Suprapubic skin (tissue), 4 donors: ENCODE results near the gene TMEM138. TPM values are rescaled to one million over a fixed set of nuclear protein-coding genes. Genes with fewer than 3 reads are reported as not detected.

Experiments used
- DNase-seq, 2 donors: peaks; one replicate each; pipeline ENCODE4 v3.0.0-alpha.2; 2019; ENCODE audit warnings: low spot score in 2 of 2
- H3K27ac ChIP-seq: fragments of 200-600 bp; sonication (generic); one replicate; pipeline ENCODE4 v1.5.1; 2019
- H3K27me3 ChIP-seq: fragments of 200-600 bp; sonication (generic); one replicate; pipeline ENCODE4 v1.5.1; 2019
- H3K36me3 ChIP-seq: fragments of 200-600 bp; sonication (generic); one replicate; pipeline ENCODE4 v1.5.1; 2019
- H3K4me1 ChIP-seq: fragments of 200-600 bp; sonication (generic); one replicate; pipeline ENCODE4 v1.5.1; 2019
- H3K4me3 ChIP-seq: fragments of 200-600 bp; sonication (generic); one replicate; pipeline ENCODE4 v1.5.1; 2019; ENCODE audit warnings: mild to moderate bottlenecking
- H3K9me3 ChIP-seq: fragments of 200-600 bp; sonication (generic); one replicate; pipeline ENCODE4 v1.5.1; 2019
- CTCF ChIP-seq, 2 donors: fragments of 200-600 bp in 1 of 2; fragments of 450-650 bp in 1 of 2; sonication (generic) in 1 of 2; IDR thresholded peaks; one replicate each; pipeline ENCODE4 v1.5.1; 2016 to 2019; ENCODE audit warnings: antibody characterized with exemption in 2 of 2, mild to moderate bottlenecking in 1 of 2, moderate library complexity in 1 of 2
- EP300 ChIP-seq: sonication (generic); formaldehyde crosslinking; IDR thresholded peaks from one replicate; pipeline ENCODE4 v1.6.1; 2017; ENCODE audit warnings: antibody characterized with exemption
- POLR2A ChIP-seq, 2 donors: fragments of 450-650 bp; IDR thresholded peaks; one replicate each; pipeline ENCODE4 v1.6.1; 2017; ENCODE audit warnings: antibody characterized with exemption in 2 of 2, mild to moderate bottlenecking in 2 of 2, moderate library complexity in 2 of 2
- POLR2AphosphoS5 ChIP-seq, 3 donors: sonication (generic); formaldehyde crosslinking; IDR thresholded peaks; one replicate each; pipeline ENCODE4 v1.6.1; 2017; ENCODE audit warnings: antibody characterized with exemption in 3 of 3
- WGBS: methylation state at CpG from one replicate; pipeline ENCODE4 v1.1.5; 2018; 5-methylcytosine and 5-hydroxymethylcytosine counted together
- total RNA-seq, 4 donors: library from RNA; depleted of rRNA; stranded (reverse); fragments of >200 nt; gene quantifications; one replicate each; pipeline ENCODE4 v1.1.0, GENCODE V29; 2016

Gene TMEM138
- total RNA-seq, 4 donors from 2014 or later = 22.3 to 43.5 (median 34.2) TPM

DNA sequence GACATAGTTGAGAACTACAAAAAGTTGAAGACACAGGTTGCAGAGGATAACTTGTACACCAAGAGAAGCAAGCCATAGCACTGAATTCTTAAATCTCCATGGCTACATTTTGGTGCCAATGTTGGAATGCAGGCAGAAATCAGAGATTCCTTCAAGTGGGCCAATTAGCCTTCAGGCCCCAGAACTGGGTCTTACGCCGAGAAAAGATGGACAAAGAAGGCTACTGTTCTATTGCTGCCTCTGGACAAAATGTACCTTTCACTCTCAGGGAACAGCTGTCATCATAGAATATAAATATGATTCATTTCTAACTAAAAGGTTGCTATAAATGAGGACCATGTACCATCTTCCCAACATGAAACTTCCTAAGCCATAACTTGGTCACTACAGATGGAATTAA lies 43.9 kb downstream of the TMEM138 start:
- Histone ChIP-seq H3K4me3 (no peak overlapping the region), H3K4me1 (no peaks in the 10 kb centered on the region), H3K9me3 (no peaks in the 10 kb centered on the region), H3K27ac (no peak overlapping the region), H3K36me3 (peaks cover 85% of the 10 kb centered on the region), H3K27me3 (no peaks in the 10 kb centered on the region)
- no peak for DNase-seq
- WGBS = 68% methylated on average over 2 of the region's 2 CpGs
- no peak for TF ChIP-seq CTCF (IDR thresholded peaks at IDR 0.05)
- no peak for TF ChIP-seq EP300
- TF ChIP-seq POLR2A (IDR thresholded peaks at IDR 0.05) = no peak
- TF ChIP-seq POLR2AphosphoS5 (IDR thresholded peaks at IDR 0.05) = no peak

DNA sequence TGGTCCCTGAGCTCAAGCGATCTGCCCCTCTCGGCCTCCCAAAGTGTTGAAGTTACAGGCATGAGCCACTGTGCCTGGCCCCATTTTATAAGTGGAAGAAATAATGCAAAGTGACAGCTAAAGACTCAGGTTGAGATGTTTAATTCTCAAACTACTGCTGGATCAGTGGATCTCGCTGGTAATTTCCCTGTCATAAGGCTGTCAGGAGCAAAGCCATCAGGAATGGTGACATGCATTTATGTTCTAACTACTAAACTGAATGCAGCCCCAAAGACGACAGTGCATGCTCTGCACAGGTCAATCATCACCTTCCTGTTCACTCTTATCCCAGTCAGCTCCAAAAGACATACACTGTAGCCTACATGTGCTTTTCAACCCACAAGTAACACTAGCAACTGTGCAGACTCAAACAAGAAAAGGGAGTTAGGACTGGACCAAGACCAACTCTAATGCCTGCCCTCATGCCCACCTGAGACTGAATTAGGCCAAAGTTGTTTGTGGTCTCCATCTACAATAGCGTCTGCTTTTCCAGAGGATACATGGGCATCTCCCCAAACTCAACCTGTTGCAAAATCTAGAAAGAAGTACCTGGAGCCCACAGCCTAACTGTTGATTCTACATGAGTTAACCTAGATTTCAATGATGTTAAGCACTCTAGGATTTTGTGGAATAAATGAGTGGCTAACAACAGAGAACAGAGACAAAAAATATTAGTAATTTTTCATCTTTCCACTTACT lies 45.0 kb downstream of the TMEM138 start:
- Histone ChIP-seq H3K4me3 (no peak overlapping the region), H3K4me1 (no peaks in the 10 kb centered on the region), H3K9me3 (no peaks in the 10 kb centered on the region), H3K27ac (peak overlapping the region; percentile 26), H3K27me3 (no peaks in the 10 kb centered on the region), H3K36me3 (peaks cover 96% of the 10 kb centered on the region)
- no peak for DNase-seq
- TF ChIP-seq EP300 (no peak), POLR2AphosphoS5 (IDR thresholded peaks at IDR 0.05) (no peak), CTCF (IDR thresholded peaks at IDR 0.05) (no peak), POLR2A (IDR thresholded peaks at IDR 0.05) (no peak)
- WGBS = 94% methylated on average over 5 of the region's 5 CpGs

DNA sequence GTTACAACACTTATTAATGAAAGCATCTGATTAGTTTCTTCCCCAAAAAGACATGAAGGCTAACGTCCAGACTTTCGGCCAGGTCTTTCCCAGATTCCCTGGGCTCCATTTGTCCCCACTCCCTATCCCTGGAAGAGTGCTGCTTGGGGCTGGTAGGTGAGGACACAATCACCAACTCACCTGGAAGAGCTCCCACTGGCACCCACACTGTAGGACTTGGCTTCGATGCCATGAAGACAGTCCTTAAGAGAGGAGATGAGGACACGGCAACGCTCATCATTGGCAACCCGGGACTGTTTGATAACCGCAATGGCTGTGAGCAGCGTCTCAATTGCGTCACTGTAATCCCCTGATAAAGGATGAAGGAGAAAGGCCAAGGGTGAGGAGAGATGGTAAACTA lies 49.4 kb downstream of the TMEM138 start:
- no peak overlapping the region for H3K4me3 ChIP-seq
- no peak for DNase-seq
- no peaks in the 10 kb centered on the region for H3K4me1 ChIP-seq
- WGBS = 85% methylated on average over 9 of the region's 9 CpGs
- H3K36me3 ChIP-seq = peaks cover 100% of the 10 kb centered on the region
- no peaks in the 10 kb centered on the region for H3K9me3 ChIP-seq
- no peak overlapping the region for H3K27ac ChIP-seq
- no peaks in the 10 kb centered on the region for H3K27me3 ChIP-seq
- no peak for TF ChIP-seq CTCF (IDR thresholded peaks at IDR 0.05)
- TF ChIP-seq POLR2A (IDR thresholded peaks at IDR 0.05) = no peak
- TF ChIP-seq POLR2AphosphoS5 (IDR thresholded peaks at IDR 0.05) = no peak
- TF ChIP-seq EP300 = no peak

GRCh38 chr11:61413496-61413895 lies 51.3 kb downstream of the TMEM138 start:
- Histone ChIP-seq H3K36me3 (peaks cover 100% of the 10 kb centered on the region), H3K4me3 (no peak overlapping the region), H3K27me3 (no peaks in the 10 kb centered on the region), H3K4me1 (peaks cover 4% of the 10 kb centered on the region), H3K9me3 (no peaks in the 10 kb centered on the region), H3K27ac (no peak overlapping the region)
- no peak for TF ChIP-seq POLR2A (IDR thresholded peaks at IDR 0.05)
- TF ChIP-seq CTCF (IDR thresholded peaks at IDR 0.05) = no peak
- TF ChIP-seq EP300 = no peak
- TF ChIP-seq POLR2AphosphoS5 (IDR thresholded peaks at IDR 0.05) = no peak
- 61% methylated on average over 3 of the region's 3 CpGs for WGBS
- DNase-seq = no peak

- DNase-seq = no peak
- WGBS = 70% methylated on average over 2 of the region's 2 CpGs
- Histone ChIP-seq H3K27ac (no peak overlapping the region), H3K4me3 (no peak overlapping the region), H3K4me1 (peaks cover 4% of the 10 kb centered on the region), H3K9me3 (no peaks in the 10 kb centered on the region), H3K27me3 (no peaks in the 10 kb centered on the region), H3K36me3 (peaks cover 100% of the 10 kb centered on the region)
- TF ChIP-seq POLR2AphosphoS5 (IDR thresholded peaks at IDR 0.05) = no peak
- TF ChIP-seq EP300 = no peak
- no peak for TF ChIP-seq POLR2A (IDR thresholded peaks at IDR 0.05)
- TF ChIP-seq CTCF (IDR thresholded peaks at IDR 0.05) = no peak
Measured at GRCh38 chr11:61414547-61414946, 52.4 kb downstream of the TMEM138 start.
